DMS153 (cell line): Measurements from ENCODE around the gene RAB11FIP3.

Experiments
- DNase-seq: peaks from one replicate; lab custom pipeline; 2025; lab: John Stamatoyannopoulos, UW

RAB11FIP3 gene

DNA sequence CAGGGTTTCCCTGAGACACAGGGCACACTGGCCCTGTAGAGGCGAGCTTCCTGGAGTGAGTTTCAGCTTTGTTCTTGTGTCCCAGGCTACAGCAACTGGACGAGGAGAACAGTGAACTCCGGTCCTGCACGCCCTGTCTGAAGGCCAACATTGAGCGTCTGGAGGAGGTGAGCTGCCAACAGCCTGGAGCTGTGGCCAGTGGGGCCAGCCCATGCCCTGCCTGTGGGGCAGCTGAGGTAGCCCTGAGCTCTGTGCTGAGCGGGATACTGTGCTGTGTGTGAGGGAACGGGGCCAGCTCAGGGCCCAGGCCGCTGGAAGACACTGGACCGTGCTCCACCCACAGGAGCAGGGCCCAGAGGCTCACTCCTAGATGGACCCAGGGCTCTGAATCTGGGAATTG, 93.4 kb downstream of the RAB11FIP3 start:
- DNase-seq: no peak

DNA sequence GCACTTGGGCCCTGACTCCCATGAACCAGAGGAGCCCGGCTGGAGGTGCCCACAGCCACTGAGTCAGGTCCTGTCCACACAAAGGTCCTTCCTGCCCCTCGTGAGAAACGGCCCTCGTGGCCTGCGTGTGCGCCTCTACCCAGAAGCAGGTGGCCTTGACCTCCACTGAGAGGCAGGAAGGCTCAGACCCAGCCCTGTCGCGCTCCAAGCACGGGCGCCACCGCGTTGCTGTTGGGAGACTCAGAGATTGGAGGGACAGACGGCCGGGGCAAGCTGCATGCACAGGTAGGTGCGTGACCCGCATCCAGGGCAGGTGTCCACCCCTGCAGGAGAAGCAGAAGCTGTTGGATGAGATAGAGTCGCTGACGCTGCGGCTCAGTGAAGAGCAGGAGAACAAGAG, 94.0 kb downstream of the RAB11FIP3 start:
- DNase-seq: no peak

DNA sequence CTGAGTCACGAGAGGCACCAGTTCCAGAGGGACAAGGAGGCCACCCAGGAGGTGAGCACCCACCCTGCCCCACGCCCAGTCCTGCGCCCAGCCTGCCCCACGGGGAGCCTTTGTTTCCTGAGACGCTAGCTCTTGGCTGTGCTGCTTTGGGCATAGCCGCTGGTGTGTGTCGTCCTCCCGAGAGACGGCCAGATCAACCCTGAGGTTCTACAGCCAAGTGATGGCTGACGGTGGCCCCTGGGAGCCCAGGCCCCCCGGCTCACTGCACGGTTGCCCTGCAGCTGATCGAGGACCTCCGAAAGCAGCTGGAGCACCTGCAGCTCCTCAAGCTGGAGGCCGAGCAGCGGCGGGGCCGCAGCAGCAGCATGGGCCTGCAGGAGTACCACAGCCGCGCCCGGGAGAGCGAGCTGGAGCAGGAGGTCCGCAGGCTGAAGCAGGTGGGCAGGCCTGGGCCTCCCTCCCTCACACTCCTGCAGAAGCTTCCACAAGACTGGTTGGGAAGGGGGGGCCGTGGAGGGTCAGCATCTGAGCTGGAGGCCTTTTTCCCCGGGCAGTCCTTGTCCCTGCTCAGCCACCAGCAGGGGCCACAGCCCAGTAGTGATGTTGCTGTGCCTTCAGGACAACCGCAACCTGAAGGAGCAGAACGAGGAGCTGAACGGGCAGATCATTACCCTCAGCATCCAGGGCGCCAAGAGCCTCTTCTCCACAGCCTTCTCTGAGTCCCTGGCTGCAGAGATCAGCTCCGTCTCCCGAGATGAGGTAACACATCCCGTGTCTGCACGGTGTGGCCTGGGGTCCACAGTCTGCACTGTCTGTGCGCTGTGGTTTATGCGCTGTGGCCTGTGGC, 94.6 kb downstream of the RAB11FIP3 start:
- DNase-seq: no peak

DNA sequence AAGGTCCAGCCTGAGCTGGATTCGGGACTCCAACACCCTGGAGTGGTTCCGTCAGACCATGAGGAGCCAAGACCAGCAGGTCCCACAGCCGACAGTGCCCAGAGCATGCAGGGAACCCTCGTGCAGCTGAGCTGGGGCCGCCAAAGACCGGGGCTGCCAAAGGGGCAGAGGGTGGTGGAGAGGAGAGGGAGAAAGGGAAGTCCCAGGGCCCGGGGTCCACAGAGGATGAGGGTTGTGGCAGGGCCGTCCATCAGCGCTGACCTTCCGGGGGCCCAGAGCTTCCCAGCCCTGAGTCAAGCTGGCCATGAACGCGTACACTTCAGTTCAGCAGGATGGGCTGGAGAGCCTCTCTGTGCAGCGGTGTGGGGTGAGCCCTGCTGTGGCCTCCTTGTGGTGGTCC, 95.4 kb downstream of the RAB11FIP3 start:
- DNase-seq: no peak

DNA sequence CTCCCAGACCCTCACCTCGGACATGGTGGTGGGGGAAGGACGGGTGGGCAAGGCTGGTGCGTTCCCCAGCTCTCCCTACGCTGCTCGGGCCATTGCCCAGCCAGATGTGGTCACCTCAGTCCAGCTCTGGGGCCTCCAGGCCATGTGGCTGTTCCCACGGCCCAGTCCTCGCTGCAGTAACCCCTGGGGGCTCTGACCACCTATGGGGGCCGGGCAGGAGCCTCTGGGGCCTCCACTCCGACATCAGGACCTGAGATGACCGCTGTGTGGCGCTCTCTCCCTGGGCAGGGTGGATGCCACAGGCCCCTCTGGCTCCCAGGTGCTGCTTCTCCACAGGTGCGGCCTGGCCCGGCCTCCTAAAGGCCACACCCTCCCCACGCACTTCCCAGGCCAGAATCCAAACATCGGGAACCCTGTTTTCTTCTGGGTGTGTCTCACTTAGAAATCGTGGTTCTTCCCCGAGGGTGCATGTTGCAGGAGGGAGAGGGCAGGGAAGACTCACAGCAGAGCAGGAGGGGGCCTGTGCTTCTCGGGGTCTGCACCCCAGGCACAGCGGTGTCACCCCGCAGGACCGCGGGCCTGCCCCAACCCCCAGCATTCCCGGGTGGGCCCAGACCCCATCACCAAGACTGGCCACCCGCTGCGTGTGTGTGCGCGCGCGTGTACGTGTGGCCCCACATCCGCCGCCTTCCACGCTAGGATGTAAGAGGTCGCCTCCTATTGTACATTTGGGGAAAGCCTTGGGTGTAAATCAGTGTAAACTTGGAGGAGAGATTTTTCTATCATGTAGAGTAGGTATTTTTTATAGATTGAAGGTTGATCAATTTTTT, 96.1 kb downstream of the RAB11FIP3 start:
- DNase-seq: no peak

DNA sequence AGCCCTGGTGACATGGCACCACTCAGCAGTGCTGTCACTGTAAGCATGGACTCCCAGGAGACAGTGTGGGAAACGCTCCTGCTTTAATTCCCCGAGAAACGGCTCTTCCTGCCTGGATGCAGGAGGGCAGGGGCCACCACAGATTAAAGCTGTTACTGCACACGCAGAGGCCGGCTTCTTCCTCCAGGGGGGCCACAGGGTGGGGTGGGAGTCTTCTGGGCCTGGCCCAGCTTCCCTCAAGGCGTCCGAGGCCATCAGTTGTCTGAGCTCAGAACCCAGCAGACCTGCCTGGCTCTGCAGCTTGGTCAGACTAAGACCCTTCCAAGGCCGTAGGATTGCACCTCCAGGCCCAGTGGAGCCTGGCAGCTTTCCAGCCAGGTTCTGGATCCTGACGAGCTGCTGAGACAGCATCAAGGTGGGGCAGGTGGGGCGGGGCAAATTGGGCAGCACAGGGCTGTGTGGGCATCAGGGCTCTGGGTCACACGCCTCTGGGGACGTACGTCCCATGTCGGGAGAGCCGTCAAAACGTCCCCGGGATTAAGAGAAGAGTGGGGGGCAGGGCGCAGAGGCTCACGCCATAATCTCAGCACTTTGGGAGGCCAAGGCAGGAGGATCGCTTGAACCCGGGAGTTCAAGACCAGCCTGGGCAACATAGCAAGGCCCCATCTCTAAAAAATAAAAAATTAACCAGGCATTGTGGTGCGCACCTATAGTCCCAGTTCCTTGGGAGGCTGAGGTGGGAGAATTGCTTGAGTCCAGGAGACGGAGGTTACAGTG, 97.1 kb downstream of the RAB11FIP3 start:
- DNase-seq: no peak

DNA sequence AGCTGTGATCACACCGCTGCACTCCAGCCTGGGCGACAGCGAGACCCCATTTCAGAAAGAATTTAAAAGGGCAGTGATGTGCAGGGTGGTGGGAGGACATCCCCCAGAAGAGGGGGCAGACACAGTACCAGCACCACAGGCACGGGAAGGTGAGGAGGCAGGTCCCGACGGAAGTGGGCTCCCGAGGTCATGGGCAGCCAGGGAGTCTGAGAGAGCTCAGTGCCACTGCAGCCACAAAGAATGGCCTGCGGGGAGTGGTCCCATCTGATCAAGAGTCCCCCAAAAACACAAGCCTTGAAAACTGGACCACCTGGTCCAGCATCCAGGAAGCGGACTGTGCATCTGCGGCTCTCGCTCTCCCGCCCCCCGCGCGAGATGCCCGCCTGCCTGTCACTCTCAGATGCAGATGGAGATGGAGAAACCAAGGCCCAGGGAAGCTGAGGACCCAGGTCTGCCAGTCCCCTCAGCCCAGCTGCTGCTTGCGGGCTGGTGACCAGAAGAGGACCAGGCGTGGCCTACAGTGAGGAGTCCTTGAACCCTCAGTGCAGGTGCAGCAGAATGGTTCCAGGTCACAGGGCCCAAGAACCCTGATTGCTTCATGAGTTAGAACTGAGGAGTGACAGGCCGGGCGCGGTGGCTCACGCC, 97.8 kb downstream of the RAB11FIP3 start:
- no peak for DNase-seq

DNA sequence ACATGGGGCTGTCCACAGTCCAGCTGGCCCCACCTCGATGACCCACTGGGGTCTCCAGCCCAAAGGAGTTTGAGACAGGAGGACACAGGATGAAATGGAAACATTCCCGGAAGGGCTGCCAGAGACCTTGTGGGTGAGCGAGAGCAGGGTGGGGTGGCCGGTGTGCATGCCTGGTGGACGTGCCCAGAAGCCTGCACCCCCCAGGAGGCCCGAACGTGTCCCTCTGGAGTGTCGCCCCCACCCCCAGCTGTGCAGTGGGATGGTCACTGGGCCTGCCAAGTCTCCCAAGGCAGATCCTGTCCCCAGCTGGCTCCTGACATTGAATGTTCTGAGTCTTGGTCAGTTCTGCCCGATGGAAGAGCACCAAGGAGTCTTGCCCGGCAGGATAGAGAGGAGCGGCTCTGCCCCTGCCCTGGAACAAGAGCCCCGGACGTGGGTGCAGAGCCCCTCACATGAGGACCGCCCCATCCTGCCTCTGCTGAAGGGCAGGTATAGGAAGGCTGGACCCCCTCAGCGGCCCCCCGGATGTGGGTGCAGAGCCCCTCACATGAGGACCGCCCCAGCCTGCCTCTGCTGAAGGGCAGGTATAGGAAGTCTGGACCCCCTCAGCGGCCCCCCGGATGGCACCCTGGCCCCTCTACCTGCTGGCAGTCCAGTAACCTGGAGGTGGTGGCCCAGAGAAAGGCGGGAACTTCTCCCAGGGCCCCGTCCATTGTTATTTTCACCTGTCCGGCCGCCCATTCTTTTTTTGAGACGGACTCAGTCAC, 99.0 kb downstream of the RAB11FIP3 start:
- no peak for DNase-seq

DNA sequence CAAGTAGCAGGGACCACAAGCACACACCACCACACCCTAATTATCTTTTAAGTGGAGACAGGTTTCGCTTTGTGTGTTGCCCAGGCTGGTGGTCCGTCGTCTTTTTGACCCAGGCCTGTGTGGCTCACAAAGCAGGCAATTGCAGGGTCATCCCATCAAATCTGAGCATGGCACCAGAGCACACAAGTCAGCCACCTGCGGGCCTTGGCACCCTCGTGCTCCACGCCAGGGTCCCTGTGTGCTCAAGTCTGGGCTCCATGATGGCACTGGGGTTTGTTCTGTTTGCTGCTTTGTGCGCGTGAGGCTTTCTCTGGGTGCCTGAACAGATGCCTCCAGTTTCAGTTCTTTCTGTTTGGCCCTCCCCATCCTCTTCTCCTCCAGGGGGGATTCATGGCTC, 99.7 kb downstream of the RAB11FIP3 start:
- DNase-seq: no peak

DNA sequence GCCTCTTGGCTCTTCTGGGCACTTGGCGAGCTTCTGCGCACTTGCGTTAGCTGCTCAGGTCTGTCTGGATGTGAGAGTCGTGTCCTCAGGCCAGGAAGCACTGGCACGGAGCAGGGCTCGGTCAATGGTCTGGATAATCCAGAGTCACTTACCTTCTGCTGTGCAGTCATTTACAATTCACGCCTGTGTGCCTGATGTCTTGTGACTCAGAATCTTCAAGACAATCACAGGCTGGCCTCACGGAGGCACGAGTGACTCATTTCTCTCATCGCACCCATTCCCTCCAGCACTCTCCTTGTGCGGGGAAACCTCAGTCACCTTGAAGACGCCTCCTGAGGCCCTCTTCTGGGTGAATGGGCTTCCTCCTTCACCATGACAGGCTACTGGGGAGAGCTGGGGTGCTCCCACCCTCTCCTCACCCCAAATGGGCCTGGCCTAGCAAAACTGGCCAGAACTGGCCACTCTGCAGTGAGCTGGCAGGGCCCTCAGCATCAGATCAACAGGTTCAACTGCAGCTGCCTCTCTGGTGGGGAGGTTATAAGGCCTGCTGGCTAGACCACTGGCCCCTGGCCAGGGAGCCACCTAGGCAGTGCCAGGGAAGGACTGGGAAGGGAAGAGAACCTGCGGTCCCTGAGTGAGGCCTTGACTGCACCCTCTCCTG, 100.2 kb downstream of the RAB11FIP3 start:
- DNase-seq: no peak

DNA sequence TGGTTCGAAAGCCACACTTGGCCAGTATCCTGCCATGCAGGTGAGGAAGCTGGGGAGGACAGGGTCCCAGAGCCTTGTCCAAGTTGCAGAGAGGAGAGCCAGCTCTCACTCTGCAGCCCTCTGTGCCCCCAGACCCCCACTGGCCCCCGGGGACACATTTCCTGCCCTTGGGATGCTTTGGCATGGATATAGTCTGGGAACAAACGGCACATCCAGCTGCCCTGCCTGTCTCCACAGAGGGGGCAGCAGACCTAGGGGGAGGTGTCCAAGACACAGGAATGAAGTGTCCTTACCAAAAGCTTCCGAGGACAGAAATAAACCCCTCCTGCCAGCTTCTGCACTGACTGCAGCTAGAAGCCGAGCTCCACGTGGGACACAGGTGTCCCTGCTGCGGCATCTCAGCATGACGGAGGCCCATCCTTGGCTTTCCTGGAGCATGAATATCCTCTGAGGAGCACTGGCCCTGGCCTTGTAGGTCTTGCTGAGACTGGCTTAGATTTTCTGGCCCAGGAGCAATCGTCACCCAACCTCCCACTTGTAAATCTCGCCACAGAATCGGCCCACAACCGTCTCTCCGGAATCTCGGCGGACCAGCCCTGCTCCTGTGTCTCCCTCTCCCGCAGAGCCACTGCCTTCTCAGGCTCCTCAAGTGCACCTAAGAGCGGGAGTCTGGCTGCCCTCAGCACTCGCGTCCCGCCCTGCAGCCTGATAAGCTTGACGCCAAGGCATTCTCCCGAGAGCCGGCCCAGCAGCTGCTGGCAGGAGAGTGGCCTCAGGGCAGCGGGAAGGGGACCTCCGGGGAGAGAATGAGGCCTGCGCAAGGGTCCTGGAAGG, 100.9 kb downstream of the RAB11FIP3 start:
- no peak for DNase-seq

DNA sequence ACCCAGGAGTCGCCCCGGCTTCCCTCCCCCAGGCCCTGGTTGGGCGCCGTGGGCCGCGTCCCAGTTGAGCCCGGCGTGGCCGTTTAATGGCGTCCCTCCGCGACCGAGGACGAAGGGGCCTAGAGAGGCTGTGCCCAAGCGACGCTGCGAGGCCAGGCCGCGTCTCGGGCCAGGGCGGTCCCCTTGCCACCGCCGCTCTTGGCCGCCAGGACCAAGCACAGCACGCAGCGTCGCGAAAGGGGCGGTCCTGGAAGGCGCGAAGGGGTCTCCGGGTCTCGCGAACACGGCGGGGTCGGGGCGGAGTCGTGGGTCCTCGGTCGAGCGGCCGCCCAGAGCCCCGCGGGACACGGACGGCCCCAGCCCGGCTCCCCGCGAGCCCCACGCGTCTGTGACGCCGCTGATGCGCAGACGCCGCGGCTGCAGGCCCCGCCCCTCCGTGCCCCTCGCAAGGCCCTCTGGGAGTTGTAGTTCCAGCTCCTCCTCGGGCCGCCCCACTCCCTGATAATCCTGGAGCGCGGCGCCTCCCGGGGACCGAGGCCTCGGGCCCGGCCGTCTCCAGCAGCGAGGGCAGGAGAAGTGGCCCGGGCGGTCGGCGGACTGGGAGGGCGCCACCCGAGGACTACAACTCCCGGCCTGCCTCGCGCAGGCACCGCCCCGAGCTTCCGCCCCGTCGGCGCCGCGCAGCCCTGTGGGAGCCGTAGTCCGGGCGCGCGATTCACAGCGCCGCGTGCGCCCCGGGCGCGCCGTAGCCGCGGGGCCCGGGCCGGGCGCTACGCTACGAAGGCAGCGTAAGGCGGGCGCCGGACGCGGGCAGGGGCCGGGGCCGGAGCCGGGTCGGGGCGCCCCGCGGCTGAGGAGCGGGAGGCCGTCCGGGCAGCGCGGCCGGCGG, 101.8 kb downstream of the RAB11FIP3 start, which contains the start of gene CAPN15:
Gene CAPN15, plus strand, starts transcription at position 698 of the 889 bp plus-strand sequence. CDS start 19,127 bp downstream, outside the sequence.
- DNase-seq: peak; percentile 84

DNA sequence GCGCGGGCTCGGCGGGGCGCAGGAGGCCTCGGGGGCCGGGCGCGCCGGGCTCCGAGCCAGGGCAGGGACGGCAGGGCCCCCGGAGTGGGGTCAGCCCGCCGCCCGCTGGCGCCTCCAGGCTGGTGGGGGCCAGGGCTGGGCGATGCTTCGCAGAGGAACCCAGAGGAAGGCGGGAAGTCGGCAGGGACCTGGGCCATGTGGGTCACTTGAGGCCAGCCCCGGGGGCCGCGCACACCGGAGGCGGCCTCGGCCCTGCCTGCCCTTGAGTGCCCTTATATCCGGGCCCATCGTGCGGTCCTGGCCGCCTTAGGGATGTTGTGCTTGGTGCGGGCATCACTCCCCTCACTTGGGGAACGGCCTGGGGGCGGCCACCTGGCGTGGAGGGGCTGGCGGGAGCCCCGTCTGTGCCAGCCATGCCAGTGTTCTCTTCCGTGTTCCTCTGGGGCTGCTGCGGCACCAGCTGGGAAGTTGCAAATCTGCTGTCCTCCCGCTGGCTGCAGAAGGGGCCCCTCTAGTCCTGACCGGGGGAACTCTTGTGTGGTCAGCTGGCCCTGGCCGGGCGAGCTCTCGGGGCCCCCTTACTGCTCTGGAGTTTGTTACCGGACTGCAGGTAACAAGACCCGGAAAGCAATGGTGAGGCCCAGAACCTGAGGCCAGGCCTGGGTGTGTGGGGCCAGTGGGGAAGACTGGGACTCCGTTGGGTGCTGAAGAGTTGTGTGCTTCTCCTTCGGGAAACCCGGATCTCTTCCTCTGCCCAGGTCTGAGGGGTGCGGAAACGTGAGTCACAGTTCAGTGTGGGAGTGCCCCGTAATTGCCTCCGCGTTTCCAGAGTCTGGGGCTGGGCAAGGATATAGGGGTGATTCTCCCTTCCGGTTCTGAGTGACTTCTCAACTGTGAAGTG, 102.9 kb downstream of the RAB11FIP3 start:
- no peak for DNase-seq

DNA sequence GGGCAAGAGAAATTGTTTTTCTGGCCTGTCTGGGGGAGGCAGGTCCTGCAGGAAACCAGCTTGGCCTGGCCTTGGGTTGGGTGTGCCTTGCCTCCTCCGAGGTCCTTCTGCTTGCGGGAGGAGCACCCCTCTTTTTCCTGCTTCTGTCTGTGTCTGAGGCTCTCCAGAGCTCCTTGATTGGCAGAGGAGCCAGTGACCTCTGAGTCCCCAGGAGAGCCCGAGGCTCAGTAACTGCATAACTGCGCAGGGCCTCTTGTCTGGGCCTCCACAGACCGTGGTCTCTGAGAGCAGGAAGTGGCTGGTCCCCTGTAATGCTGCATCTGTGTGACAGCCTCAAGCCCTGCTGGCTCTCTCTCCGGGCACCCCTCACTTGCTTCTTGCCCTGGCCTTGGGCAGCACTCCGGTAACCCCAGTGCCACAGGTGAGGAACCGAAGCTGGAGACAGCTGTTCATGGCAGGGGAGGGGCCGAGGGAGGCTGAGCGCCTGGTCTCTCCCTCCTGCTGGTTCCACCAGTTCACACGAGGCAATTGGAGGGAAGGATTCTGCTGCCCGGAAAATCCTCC, 103.6 kb downstream of the RAB11FIP3 start:
- no peak for DNase-seq

DNA sequence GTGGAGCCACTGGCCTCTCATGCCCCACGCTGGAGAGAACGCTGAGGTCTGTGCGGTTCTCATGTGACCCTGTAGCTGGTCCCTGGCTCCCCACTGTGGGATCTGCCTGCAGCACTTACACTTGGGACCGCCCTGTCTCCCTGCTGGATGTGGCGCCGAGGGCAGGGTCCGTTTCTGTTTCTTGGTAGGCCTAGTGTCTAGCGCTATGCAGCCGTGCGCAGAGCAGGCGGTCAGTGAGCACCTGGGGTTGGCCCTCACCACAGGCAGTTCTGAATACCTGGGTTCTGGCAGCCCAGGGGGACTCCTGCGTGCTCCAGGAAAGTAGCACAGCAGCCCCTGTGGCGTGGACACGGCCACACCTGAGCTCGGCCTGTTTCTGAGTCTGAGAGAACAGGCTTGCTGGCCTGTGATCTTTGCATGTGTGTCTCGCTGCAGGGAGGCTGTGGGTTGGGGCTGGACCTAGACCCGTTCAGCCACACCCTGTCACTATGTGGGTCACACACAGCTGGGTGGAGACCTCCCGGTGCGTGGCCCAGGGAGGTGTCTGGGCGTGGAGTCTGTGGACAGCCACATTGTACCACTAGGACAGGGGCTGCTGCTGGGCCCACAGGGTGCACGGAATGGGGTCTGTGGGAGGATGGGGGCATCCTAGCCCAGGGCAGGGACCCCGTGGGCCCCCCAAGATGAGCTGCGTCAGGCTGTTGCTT, 104.8 kb downstream of the RAB11FIP3 start:
- no peak for DNase-seq

DNA sequence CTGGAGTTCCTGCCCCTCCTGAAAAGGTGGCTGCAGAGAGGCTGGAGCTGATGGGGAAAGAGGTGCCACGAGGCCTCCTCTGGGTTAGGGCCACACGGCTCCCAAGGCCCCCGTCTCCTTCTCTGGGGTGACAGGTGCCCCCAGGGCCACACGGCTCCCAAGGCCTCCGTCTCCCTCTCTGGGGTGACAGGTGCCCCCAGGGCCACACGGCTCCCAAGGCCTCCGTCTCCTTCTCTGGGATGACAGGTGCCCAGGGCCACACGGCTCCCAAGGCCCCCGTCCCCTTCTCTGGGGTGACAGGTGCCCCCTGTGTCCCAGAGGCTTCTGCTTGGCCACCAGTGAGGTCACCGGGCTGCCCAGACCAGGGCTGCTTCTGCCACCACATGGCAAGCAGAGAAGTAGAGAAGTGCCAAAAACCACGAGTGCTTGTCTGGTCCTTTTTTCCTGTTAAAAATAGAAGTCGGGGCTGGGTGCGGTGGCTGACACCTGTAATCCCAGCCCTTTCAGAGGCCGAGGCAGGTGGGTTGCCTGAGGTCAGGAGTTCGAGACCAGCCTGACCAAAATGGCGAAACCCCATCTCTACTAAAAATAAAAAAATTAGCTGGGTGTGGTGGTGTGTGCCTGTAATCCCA, 106.2 kb downstream of the RAB11FIP3 start:
- DNase-seq: no peak
